Loucy (cell line): ENCODE data around the gene MYEOV.

Experiments
- CTCF ChIP-seq: fragments of 200-600 bp; sonication (generic); conservative IDR thresholded peaks from 2 replicates; pipeline ENCODE4 v1.5.1; 2014; ENCODE audit warnings: mild to moderate bottlenecking, antibody characterized with exemption, low read length
- EZH2phosphoT487 ChIP-seq: fragments of 200-600 bp; IDR thresholded peaks from 2 replicates; pipeline ENCODE4 v1.6.1; 2018; ENCODE audit warnings: antibody characterized with exemption, mild to moderate bottlenecking, moderate library complexity, borderline replicate concordance

GRCh38 chr11:69261116-69261515 lies 32.8 kb upstream of the MYEOV start:
- TF ChIP-seq CTCF = no peak
- no peak for TF ChIP-seq EZH2phosphoT487
